ENCODE measurements around the gene SMIM12.

DNA sequence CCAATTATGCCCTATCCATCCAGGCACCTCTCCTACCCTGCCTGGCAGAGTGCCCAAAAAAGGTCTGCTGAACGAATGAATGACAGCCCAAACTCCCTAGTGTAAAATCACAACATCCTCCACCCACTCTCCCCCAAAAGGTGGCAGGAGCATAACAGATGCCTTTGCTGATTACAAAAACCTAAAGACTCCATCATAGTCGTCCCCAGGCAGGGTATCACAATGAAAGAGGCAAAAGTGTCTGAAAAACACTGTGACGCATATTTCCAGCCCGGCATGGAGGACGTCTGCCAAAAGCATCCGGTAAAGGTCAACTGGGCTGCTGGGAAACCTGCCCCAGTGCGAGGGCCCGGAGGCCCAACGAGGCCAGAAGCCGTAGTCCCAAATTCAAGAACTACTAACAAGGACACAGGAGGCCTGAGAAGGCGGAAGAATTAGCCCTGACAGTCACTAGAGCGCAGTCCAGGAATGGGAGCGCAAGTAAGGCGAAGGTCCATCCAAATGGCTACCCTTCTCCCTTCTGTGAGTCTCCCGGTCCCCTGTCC lies 576 bp downstream of the SMIM12 start:
- TF ChIP-seq CTCF (IDR thresholded peaks at IDR 0.05; ENCODE audit: low read length) (no peak), EZH2 (IDR thresholded peaks at IDR 0.05; ENCODE audit: borderline replicate concordance, low read length) (no peak)
